Body of pancreas (tissue), 4 donors: ENCODE measurements around the gene AGR2.

ENCODE experiments used
- POLR2A ChIP-seq, 3 donors: fragments of 450-650 bp; IDR thresholded peaks; one replicate each; pipeline ENCODE4 v1.6.1; 2016; ENCODE audit warnings: antibody characterized with exemption in 3 of 3, mild to moderate bottlenecking in 2 of 3
- TF ChIP-seq, protein P1 (sequence below), 7 experiments: fragments of 450-650 bp in 4 of 7; fragments of 200-600 bp in 3 of 7; sonication (generic) in 3 of 7; IDR thresholded peaks; one replicate each; pipeline ENCODE4 v1.5.1; 2016 to 2019; ENCODE audit warnings: antibody characterized with exemption in 7 of 7

DNA sequence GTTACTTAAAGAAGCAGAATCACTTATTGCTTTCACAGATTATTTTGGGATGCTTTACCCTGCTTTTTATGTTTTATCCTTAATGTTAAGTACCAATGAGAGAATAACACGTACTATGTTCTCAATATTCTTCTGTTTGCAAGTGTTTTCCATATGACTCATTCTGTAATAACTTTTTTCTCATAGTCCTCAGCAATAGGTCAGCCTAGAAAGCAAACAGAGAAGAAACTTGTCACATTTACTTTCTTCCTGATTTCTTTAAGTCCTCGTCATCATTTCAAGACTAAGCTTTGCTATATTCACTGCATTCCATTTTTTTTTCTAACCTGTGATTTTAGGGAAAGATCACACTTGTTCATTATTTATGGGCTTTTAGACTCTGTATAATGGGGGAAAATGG lies 6.8 kb upstream of the AGR2 start:
- TF ChIP-seq, protein P1, sequence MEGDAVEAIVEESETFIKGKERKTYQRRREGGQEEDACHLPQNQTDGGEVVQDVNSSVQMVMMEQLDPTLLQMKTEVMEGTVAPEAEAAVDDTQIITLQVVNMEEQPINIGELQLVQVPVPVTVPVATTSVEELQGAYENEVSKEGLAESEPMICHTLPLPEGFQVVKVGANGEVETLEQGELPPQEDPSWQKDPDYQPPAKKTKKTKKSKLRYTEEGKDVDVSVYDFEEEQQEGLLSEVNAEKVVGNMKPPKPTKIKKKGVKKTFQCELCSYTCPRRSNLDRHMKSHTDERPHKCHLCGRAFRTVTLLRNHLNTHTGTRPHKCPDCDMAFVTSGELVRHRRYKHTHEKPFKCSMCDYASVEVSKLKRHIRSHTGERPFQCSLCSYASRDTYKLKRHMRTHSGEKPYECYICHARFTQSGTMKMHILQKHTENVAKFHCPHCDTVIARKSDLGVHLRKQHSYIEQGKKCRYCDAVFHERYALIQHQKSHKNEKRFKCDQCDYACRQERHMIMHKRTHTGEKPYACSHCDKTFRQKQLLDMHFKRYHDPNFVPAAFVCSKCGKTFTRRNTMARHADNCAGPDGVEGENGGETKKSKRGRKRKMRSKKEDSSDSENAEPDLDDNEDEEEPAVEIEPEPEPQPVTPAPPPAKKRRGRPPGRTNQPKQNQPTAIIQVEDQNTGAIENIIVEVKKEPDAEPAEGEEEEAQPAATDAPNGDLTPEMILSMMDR (IDR thresholded peaks at IDR 0.05) = no peak
- TF ChIP-seq POLR2A (IDR thresholded peaks at IDR 0.05) = no peak
